Ovary (tissue), 9 donors: ENCODE measurements around the gene PLXNB1. TPM values are rescaled to one million over a fixed set of nuclear protein-coding genes. Genes with fewer than 3 reads are reported as not detected.

Source experiments
- DNase-seq, 5 donors: peaks; one replicate each; pipeline ENCODE4 v3.0.0-alpha.2; 2019 to 2020
- H3K27ac ChIP-seq, 2 donors: fragments of 200-600 bp; one replicate each; pipeline versions ENCODE4 v1.5.1 to v1.8.0; 2019 to 2022
- H3K27me3 ChIP-seq: fragments of 200-600 bp; one replicate; pipeline ENCODE4 v1.8.0; 2022
- H3K36me3 ChIP-seq: fragments of 200-600 bp; sonication (generic); one replicate; pipeline ENCODE4 v1.5.1; 2019
- H3K4me1 ChIP-seq: one replicate; pipeline ENCODE4 v1.8.1; 2013; ENCODE audit warnings: mild to moderate bottlenecking, moderate library complexity; ENCODE audit not compliant: insufficient read depth
- H3K4me3 ChIP-seq: fragments of 200-600 bp; sonication (generic); one replicate; pipeline ENCODE4 v1.5.1; 2017
- H3K9me3 ChIP-seq, 2 donors: fragments of 200-600 bp in 1 of 2; sonication (generic) in 1 of 2; one replicate each; pipeline versions ENCODE4 v1.5.1 to v1.8.1; 2013 to 2019; ENCODE audit warnings: mild to moderate bottlenecking in 1 of 2, moderate library complexity in 1 of 2
- EP300 ChIP-seq: sonication (generic); formaldehyde crosslinking; IDR thresholded peaks from one replicate; pipeline ENCODE4 v1.6.1; 2017; ENCODE audit warnings: antibody characterized with exemption
- POLR2A ChIP-seq: fragments of 450-650 bp; IDR thresholded peaks from one replicate; pipeline ENCODE4 v1.6.1; 2017; ENCODE audit warnings: antibody characterized with exemption, mild to moderate bottlenecking, moderate library complexity
- WGBS, 3 donors: extraction: QIAGEN DNeasy Blood & Tissue Kit in 1 of 3; methylation state at CpG; one replicate each; pipeline versions ENCODE4 v1.1.5 to v1.1.7; 2013 to 2017; 5-methylcytosine and 5-hydroxymethylcytosine counted together
- intact Hi-C, 4 donors: fragments of 100-400 bp; cut with DNase I; formaldehyde crosslinking; loops; one replicate each; pipeline versions ENCODE4 v1.11.0 to v1.15.1; 2022 to 2023
- polyA plus RNA-seq, 2 donors: library from polyadenylated mRNA; stranded (reverse); fragments of 200-250 nt in 1 of 2; fragments of 350-450 nt in 1 of 2; fragmentation: Illumina TruSeq in 1 of 2; extraction: RNeasy Lipid Tissue Mini Kit (QIAGEN cat#74804) in 1 of 2; gene quantifications; one replicate each; pipeline ENCODE4 v1.2.3, GENCODE V29; 2013 to 2014
- total RNA-seq, 7 donors: library from RNA; depleted of rRNA in 2 of 7; stranded (reverse); fragments of >200 nt in 2 of 7; fragmentation: NEBNext Ultra II Directional in 3 of 7; extraction: Animal tissue kit (Norgen Biotek cat#: 25700) in 3 of 7; gene quantifications; one replicate each; pipeline versions ENCODE4 v1.1.0 to v1.2.4, GENCODE V29; 2016 to 2023
- TF ChIP-seq, protein P1 (sequence below), 3 donors: fragments of 450-650 bp in 2 of 3; fragments of 200-600 bp in 1 of 3; IDR thresholded peaks; one replicate each; pipeline versions ENCODE4 v1.5.1 to v1.8.0; 2016 to 2022; ENCODE audit warnings: antibody characterized with exemption in 3 of 3, mild to moderate bottlenecking in 1 of 3
- donor health status: DM: no; HTN: no; CAD: no; lungs with moderate emphysema.
- donor health status: DM: no; HTN: no; CAD: no.
- donor health status: Bipolar disorder and iron deficiency.
- donor health status: DM: yes; HTN: yes; CAD: no.
- donor health status: DM: no; HTN: no; CAD: no.
- donor health status: DM: yes; HTN: yes; CAD: no.

Gene PLXNB1
- total and polyA plus RNA-seq, 9 donors = 11.2 to 166 (median 83.7) TPM

DNA sequence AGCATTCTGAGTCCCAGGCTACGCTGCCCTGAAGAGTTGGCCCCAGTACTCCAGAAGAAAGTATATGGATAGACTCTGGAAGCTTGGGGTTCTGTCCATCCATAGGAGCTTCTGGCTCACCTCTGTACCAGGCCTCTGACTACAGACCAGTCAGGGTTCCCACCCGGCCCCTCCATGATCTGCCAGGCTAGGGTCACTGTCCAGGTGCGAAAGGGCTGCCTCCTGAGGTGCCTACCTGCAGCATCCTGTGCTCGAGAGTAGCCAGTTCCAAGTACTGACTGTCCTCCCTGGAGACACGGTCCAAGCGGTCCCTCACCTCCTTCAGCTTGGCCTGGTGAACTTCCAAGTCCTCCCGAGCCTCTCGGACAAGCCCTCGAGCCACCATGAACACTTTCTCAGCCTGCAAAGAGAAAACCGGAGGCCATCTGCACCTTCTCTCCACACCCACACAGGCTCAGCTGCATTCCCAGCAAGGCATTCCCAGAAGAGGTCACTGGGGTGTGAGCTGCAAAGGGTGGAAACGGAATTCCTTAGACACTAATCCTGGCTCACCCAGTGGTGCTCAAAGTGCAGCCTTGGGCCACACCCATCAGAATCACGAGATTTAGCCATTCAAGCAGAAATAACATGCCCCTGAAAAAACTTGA is 3.7 kb upstream of the PLXNB1 start:
- H3K9me3 ChIP-seq = no peaks in the 10 kb centered on the region
- no peaks in the 10 kb centered on the region for H3K36me3 ChIP-seq
- intact Hi-C loops = loop anchor here in 3 of 4 donors (2.0 to 10.0 kb wide), 5 partner anchors 31 to 239 kb away; no protein-coding TSS in a partner anchor
- no peaks in the 10 kb centered on the region for H3K27me3 ChIP-seq
- WGBS, 3 donors = 30 to 42% (median 40%) methylated on average over 12 of the region's 12 CpGs
- no peak overlapping the region for H3K4me3 ChIP-seq
- H3K4me1 ChIP-seq = peaks cover 20% of the 10 kb centered on the region
- peak overlapping the region in 1 of 2 donors; percentile 43 for H3K27ac ChIP-seq
- peak in 4 of 5 donors; percentile 25 to 62 (median 42) for DNase-seq
- TF ChIP-seq, protein P1, sequence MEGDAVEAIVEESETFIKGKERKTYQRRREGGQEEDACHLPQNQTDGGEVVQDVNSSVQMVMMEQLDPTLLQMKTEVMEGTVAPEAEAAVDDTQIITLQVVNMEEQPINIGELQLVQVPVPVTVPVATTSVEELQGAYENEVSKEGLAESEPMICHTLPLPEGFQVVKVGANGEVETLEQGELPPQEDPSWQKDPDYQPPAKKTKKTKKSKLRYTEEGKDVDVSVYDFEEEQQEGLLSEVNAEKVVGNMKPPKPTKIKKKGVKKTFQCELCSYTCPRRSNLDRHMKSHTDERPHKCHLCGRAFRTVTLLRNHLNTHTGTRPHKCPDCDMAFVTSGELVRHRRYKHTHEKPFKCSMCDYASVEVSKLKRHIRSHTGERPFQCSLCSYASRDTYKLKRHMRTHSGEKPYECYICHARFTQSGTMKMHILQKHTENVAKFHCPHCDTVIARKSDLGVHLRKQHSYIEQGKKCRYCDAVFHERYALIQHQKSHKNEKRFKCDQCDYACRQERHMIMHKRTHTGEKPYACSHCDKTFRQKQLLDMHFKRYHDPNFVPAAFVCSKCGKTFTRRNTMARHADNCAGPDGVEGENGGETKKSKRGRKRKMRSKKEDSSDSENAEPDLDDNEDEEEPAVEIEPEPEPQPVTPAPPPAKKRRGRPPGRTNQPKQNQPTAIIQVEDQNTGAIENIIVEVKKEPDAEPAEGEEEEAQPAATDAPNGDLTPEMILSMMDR (IDR thresholded peaks at IDR 0.05) = no peak
- TF ChIP-seq EP300 (no peak), POLR2A (no peak)

DNA sequence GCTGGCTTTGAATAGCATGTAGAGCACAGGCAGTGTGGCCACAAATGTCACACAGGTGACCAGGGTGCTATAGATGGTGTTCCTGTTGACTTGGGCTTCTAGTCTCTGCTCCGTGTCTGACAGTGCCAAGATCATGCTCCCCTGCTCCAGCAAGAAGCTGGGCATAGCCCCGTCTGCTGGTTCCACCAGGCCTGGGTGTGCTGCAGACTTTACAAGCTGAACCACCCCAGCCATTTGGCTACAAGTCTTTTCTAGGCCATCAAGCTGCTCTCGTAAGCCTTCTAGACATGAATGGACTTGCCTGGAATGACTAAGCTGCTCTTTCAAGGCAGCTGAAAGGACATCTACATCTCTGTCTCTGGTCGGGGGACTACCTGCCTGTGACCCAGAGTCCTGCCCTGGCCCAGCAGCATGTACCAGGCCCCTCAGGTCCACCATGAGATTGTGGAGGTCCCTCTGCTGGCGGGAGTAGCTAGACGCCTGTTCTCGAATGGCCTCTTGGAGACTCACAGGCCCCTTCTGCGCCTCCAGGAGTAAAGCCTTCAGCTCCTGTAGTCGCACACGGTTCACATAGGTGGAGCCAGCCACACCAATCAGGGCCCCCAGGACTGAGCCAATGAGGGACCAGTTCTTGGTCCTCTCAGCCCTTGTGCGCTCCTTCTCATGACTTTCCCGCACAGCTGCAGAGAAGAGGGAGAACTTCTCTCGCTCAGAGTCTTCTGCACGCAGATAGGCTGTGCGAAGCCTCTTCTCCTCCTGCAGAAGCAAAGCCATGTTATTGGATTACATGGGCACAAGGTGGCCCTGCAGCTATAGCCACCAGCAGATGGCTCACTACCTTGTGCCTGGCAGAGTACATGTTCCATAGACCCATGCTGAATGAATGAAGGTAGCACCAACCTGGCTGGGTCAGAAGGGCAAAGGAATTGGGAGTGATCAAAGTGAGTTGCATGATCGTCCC is 2.8 kb upstream of the PLXNB1 start:
- 80 to 87% (median 84%) methylated on average over 15 to 16 of the region's 16 CpGs for WGBS, 3 donors
- H3K9me3 ChIP-seq = no peaks in the 10 kb centered on the region
- TF ChIP-seq, protein P1 (IDR thresholded peaks at IDR 0.05) = no peak
- no peak for TF ChIP-seq POLR2A
- TF ChIP-seq EP300 = no peak
- H3K27me3 ChIP-seq = no peaks in the 10 kb centered on the region
- intact Hi-C loops = loop anchor here in 2 of 4 donors (5.0 to 10.0 kb wide), 3 partner anchors 158 to 238 kb away; no protein-coding TSS in a partner anchor
- peaks cover 27% of the 10 kb centered on the region for H3K4me1 ChIP-seq
- no peaks in the 10 kb centered on the region for H3K36me3 ChIP-seq
- DNase-seq = peak in 2 of 5 donors; percentile 19 to 35
- H3K4me3 ChIP-seq = no peak overlapping the region
- no peak overlapping the region for H3K27ac ChIP-seq

DNA sequence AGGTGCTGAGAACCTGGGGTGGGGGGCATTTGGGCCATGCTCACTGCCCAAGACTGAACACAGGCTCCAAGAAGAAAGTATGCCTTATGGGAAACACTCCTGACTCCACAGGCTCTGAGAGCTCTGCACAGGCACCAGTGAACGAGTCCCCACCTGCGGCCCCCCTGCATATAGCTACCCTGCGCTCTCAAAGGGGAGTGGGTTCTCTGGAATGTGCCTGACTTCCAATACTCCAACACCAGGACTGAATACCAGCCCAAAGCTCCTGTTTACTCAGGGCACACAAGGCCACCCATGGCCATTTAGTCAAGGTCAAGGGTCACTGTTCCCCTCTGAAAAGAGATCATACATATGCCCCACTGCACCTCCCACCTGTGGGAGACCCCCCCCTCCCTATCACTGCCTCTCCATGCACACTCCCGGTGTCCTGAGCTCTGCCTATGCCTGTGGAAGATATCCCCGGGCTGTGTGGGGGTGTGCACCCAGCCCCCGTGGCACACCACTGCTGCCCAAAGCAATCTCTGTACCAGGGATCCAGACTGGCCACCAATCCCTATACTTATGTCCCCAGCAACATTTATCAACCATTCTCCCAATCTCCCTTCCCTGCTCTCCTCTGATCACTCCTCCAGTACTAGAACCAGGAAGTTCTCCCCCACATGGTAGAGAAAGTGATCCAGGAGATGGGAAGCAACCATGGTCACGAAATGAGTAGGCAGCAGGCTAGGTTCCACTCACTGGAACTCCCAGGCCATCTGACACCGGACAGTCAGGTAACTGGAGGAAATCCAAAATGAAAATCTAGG is 1.5 kb upstream of the PLXNB1 start:
- intact Hi-C loops = loop anchor here in 2 of 4 donors (5.0 to 10.0 kb wide), 3 partner anchors 157 to 237 kb away; no protein-coding TSS in a partner anchor

More for the DNA sequence above, 1.5 kb upstream of the PLXNB1 start:
- Histone ChIP-seq H3K4me3 (no peak overlapping the region), H3K27me3 (no peaks in the 10 kb centered on the region), H3K36me3 (no peaks in the 10 kb centered on the region), H3K4me1 (peaks cover 38% of the 10 kb centered on the region), H3K27ac (peak overlapping the region; percentile 14 to 96), H3K9me3 (no peaks in the 10 kb centered on the region)
- WGBS, 3 donors = 78 to 84% (median 82%) methylated on average over 8 of the region's 8 CpGs
- TF ChIP-seq, protein P1 (IDR thresholded peaks at IDR 0.05) = no peak
- TF ChIP-seq POLR2A = no peak
- TF ChIP-seq EP300 = no peak
- peak in 1 of 5 donors; percentile 17 for DNase-seq
